Activated CD4-positive, alpha-beta T cell treated with anti-CD3 and anti-CD28 coated beads for 4 hours (primary cell): ENCODE data around the gene NUP153.

Experiments
- DNase-seq, 2 donors: peaks; one replicate each; pipeline ENCODE4 v3.0.0-alpha.2; 2020

The NUP153 gene

DNA sequence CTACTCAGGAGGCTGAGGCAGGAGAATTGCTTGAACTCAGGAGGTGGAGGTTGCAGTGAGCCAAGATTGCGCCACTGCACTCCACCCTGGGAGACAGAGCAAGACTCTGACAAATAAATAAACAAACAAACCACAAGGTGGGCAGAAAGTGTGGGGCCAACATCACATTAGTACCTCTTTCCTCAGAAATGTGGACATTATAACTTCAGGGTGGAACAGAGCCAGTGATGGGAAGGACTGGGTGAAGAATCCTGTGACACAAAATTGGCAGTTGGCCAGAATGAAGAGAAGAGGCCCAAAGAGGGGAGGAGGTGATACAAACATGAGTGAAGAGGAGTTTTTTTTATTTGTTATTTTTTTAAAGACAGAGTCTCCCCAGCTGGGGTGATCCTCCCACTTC is 50.6 kb downstream of the NUP153 start:
- DNase-seq, result no peak

DNA sequence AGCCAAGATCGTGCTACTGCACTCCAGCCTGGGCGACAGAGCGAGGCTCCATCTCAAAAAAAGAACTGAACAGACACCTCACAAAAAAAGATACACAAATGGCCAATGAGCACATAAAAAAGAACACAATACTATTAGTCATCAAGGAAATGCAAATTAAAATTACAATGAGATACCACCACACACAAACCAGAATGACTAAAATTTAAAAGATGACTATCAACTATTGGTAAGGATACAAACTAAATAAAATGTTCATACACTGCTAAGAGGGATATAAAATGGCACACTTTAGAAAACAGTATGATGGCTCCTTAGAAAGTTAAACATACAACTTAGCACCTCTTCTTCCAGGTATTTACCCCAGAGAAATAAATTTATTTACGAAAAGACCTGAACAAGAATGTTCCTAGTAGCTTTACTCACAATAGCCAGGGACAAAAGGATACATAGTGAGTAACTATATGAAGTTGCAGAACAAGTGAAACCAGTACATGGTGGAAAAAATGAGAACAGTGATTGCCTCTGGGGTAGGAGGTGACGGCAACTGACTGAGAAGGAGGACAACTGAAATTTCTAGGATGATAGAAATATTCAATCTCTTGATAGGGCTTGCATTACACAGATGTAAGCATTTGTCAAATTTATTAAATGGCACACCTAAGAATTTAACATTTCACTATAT is 53.4 kb downstream of the NUP153 start:
- DNase-seq, result no peak

DNA sequence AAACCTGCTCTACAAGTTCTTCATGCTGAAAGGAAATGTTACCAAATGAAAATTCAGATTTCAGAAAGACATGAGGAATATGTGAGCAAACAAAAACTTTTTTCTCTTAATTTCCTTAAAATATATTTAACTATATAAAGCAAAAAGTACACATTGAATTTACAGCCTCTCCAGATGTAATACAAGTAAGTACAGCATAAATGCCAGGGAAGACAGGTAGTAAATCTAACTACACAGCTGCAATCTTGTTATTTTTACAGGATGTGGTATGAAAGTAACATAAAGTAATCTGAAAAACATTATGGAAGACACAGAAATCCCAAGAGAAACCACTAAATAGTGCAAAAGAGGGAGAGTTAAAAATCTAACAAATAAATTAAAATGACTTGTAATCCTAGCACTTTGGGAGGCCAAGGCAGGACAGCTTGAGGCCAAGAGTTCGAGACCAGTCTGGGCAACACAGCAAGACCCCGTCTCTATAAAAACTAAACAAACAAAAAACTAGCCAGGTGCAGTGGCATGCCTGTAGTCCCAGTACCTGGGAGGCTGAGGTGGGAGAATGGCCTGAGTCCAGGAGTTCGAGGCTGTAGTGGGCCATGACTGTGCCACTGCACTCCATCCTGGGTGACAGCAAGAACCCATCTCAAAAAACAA is 55.9 kb downstream of the NUP153 start:
- no peak for DNase-seq

DNA sequence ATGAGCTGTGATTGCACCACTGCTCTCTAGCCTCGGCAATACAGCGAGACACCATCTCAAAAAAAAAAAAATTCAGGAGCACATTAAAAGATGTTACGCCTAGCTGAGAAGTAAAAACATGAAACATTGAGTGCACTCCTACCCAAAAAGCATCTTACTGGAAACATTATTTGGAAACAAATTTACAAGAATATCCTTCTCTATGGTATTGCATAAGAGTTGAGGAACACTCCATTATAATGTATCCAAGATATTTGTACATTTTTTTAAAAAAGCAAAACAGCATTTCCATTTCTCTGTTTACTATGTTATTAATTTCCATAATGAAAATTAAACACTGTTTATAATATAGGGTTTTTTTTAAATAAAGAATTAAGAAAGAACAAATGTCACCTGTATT is 58.0 kb downstream of the NUP153 start:
- no peak for DNase-seq

DNA sequence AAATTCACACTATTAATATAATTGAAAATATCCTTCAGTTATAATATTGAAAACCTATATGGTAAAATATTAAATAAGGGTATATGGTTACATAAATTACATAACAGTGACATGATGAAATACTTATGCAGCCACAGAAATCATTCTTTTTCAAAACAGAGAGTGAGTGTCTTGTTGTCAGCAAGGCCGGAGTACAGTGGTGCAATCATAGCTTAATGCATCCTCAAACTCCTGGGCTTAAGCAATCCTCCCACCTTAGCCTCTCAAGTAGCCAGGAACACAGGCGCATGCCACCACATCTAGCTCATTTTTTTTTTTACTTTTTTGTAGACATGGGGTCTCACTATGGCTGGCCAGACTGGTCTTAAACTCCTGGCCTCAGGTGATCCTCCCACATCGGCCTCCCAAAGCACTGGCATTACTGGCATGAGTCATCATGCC is 66.2 kb downstream of the NUP153 start:
- no peak for DNase-seq

DNA sequence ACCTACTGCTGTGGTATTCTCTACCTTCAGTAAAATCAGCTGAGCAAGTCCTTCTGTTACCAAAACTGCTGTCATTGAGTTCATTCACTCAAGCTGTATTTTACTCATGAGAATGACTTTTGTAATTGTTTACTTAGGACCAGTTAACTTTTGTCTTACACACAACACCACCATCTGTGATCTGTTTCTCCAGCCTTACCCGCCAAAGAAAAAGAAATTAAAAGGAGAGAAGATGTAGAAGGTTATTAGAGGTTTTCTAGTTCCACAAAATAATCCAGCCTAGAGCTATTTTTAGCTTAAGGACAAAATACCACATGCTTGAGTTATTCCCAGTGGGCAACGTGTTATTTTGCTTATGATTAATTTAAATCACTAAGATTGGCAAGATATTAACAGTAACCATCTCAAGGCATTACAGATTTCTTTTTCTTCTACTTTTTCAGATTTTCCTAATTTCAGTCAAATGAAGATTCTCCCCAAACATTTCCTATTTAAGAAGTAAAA is 68.5 kb downstream of the NUP153 start:
- no peak for DNase-seq

DNA sequence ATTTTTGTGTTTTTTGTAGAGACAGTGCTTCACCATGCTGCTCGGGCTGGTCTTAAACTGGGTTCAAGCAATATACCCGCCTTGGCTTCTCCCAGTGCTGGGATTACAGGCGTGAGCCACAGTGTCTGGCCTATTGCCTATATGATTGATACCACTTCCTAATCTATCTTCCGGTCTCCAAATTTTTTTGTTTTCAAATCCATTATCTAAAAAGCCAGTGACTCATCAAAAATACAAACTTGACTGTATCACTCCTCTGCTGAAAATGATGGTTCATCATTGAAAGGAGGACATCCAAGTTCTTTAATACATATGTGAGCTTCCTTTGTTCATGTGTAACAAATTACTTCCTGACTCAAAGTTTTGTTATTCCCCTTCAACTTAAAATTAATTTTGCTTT is 71.2 kb downstream of the NUP153 start:
- no peak for DNase-seq

DNA sequence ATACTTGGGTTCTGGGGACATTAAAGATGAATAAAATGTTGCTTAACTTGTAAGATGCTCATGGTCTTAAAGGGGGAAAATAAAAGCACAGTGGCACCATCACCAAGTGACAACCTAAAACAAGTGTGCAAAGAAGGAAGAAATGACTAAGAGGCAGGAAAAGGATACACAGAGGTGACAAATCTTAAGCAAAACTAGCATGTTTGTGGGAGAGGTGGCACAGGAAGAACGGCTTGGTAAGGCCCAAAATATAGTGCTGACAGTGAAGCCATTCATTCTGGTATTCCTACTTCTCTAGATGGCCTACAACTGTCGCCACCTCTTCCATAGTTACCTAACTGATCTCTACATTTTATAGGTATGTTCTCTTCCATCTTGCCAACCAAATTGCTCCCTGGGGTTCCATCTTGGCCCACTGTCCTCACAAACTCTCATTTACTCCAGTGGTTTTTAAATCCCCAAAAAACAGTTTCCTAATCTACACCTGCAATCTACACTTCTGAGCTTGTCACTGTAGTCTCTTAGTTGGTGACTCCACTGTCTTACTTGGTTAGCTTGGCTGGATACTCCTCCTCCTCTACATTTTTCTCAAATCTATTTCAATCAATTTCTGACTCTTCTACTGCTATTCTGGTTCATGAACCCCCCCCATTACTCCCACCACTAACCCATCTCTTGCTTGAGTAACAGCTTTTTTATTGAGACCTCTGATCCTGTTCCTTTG is 73.1 kb downstream of the NUP153 start:
- peak in 1 of 2 donors; percentile 4 for DNase-seq

DNA sequence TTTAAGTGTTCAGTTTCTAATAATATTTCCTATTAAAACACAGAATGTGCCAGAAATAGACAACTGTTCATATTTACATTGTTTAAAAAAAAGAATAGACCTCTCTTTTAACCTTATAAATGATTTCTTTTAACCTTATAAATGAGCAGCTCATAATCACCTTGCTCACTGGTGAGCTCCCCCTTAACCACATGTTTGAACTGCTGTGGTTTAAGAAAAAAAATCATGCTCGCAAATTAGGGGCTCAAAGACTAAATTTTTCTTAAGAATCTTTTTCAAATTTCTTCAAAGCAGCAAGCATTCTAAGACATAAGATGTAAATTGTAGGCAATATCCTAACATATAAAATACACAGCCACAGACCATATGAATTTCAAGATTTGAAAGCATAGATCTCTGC is 73.8 kb downstream of the NUP153 start:
- no peak for DNase-seq

DNA sequence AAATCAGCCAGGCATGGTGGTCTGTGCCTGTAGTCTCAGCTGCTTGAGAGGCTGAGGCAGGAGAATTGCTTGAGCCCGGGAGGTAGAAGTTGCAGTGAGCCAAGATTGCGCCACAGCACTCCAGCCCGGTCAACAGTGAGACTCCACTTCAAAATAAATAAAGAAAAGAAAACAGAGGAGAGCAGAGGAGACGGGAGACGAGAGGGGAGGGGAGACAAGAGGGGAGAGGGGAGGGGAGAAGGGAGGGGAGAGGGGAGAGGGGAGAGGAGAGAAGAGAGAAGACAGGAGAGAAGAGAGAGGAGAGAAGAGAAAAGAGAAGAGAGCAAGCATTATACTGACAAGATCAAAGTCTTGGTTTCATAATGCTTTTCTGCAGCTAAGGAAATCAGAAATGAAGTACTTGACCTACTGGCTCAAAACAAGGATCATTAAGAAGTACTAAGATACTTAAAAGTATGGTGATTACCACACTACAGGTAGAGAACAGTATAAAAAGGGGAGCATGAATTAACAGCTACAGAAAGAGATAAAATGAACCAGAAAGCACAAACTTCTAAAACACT is 76.1 kb downstream of the NUP153 start:
- no peak for DNase-seq

DNA sequence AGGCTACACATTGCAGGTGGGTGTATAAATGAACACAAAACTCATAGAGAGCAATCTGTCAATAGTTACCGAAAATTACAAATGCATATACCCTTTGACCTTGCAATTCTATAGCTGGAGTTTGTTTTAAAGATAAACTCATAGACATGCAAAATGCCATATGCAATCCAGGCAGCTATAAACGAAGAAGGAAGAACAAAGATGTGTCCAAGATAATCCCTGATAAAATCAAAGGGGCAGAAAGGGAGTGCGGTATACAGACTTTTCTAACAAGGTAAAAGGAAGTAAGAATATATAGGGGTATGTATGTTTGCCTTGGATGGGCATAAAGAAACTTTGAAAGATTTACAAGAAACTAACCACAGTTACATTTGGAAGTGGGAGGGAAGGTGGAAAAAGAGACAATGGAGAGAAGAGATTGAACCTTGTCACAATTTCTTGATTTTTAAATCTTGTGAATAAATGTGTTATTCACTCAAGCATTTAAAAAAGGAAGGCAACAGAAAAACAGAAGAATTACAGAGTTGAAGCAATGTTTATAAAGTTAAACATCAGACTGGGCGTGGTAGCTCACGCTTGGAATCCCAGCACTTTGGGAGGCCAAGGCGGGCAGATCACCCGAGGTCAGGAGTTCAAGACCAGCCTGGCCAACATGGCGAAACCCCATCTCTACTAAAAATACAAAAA is 76.8 kb downstream of the NUP153 start:
- DNase-seq, result no peak

DNA sequence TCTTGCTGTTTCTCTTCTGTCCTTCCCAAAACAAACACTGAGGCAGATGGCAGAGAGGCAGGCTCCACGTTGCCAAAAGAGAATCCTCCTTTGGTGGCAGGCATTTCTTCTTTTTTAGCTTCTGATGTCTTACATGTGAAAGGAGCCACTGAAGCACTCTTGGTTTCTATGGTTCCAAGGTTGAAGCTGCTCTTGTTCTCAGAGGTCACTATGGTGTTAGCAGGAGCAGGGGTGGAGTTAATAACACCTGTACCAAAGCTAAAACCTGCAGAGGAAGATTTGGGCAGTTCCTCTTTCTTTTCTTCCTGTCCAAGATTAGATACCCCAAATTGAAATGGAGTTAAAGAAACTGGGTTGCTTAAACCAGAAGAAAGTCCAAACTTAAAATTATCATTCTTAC is 77.9 kb downstream of the NUP153 start:
- no peak for DNase-seq

DNA sequence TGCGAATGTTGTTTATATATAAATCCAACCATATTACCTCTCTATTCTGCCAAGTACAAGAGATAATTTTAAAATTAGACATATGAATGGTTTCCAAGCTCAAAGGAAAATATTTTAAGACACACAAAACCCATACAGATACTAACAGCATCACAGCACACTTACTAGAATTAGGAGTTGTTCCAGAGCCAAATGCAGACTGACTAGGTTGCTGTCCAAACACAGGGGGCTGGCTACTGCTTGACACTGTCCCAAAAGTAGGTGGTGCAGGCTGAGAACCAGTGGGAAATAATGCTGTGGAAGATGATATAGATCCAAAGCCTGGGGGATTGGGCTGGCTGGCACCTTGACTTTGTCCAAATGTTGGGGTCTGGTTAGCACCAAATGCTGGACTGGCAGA is 82.3 kb downstream of the NUP153 start:
- DNase-seq, result no peak

DNA sequence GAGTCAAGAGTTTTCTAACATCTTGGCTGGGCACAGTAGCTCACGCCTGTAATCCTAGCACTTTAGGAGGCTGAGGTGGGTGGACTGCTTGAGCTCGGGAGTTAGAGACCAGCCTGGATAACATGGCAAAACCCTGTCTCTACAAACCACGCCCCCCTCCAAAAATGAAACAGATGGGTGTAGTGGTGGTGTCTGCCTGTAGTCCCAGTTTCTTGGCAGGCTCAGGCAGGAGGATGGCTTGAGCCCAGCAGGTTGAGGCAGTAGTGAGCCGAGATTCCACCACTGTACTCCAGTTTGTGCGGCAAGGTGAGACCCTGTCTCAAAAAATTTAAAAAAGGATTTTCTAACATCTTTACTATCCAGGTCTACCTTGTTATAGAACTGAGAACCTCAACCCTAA is 84.6 kb downstream of the NUP153 start:
- DNase-seq, result no peak

DNA sequence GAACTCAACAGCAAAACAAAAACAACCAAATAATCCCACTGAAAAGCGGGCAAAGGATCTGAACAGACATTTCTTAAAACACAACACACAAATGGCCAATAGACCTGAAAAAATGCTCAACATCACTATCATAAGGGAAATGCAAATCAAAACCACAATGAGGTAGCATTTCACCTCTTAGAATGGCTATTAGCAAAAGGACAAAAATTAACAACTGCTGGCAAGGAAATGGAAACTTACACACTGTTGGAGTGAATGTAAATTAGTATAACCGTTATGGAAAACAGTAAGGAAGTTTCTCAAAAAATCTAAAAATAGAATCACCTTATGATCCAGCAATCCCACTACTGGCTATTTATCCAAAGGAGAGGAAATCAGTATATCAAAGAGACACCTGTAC is 85.7 kb downstream of the NUP153 start:
- no peak for DNase-seq

DNA sequence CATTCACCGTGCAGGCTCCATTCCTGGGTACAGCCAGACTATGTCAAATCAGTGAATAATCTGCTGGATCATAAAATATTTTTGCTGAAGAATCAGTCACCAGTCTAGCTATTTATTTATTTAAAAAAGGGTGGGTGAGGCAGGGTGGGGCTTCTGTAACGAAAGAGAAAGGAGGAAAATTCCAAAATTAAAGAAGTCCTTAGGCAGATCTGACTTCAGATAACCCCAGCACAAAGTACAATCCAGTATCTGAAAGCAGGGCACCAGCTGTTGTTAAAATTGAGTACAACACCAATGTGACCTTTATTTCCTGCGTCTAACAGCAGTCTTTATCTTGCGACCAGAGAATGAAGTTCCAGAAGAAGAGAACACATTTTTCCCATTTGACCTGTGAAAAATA is 90.9 kb downstream of the NUP153 start:
- DNase-seq, result no peak

DNA sequence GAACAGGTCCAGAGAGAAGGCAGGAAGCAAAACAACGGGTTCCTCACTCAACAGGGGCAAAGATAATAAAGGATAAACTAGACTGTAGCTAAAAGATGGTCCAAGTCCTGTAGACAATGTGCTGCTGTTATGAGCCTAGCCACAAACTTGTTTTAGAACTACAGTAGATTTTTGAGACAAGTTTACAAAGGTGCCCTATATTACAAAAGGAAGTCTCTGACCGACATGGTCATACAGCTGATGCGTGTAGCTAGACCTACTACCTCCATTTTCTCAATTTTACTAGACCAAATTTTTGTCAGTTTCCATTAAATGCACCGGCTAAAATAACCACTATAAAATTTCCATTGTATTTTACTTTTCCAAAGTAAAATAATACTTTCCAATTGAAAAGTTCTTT is 94.7 kb downstream of the NUP153 start:
- no peak for DNase-seq

DNA sequence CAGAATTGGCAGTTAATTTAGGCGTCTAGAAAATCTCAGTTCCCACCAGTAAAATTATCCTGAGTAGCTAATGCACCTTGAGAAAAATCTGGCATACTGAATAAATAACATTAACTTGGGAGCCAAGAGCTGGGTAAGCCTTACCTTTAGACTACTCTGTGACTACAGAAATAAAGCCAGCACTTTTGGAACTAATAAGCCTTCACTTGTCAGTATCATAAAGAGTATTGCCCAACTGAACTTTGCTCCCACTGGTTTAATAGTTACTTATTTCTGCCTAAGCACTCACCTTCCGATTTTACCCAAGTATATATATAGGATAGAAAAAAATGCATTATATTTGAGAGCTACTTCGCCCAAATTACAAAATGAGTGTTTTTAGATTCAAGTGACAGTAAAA is 95.9 kb downstream of the NUP153 start:
- DNase-seq, result no peak

DNA sequence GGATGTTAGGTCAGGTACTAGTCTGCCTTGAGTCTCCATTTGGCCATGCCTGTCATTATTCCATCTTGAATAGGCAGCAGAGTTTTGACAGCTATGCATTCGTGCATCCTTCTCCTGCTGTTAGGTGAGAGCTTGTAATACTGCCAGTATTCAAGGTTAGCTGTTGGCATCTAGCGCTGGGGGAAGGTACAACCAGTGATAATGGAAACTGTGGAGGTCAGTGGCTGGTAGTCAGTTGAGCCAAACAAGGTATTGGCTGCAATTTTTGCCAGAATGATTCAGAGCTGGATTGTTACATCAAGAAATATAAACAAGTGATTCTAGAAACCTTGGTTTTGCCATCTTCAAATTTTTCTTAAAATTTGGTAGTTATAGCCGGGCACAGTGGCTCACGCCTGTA is 100.1 kb downstream of the NUP153 start:
- no peak for DNase-seq

DNA sequence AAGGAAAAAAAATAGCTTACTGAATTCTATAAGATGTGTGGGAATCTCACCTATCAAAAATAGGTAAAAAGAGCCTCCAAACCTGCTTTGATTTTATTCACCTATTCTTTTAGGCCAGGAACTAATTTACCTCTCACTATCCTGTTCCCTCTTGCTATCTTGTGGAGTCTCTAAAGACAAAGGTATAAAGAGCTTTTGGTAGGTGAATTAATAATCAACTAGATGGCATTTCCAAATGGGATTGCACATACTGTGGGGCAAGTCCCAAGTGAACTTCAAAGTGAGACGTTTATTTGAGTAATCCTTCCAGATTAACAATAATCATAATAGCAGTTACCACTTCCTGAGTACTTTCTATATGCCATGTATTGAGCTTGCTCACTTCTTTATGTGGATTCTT is 103.8 kb downstream of the NUP153 start:
- DNase-seq, result no peak

DNA sequence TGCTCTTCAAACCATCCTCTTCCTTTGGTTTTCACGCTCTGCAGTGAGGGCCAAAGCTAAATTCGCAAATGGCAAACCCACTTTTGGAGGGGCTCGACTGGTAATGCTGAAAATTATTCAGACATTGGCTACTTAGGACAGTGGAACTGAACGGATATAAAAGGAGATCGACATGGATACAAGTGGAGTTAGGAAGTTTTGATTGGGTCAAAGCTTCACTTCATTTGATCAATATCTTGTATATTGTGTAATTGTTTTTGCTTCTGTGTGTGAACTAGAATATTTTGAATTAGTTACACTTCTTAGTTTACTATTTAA is 105.4 kb downstream of the NUP153 start:
- DNase-seq, result no peak

DNA sequence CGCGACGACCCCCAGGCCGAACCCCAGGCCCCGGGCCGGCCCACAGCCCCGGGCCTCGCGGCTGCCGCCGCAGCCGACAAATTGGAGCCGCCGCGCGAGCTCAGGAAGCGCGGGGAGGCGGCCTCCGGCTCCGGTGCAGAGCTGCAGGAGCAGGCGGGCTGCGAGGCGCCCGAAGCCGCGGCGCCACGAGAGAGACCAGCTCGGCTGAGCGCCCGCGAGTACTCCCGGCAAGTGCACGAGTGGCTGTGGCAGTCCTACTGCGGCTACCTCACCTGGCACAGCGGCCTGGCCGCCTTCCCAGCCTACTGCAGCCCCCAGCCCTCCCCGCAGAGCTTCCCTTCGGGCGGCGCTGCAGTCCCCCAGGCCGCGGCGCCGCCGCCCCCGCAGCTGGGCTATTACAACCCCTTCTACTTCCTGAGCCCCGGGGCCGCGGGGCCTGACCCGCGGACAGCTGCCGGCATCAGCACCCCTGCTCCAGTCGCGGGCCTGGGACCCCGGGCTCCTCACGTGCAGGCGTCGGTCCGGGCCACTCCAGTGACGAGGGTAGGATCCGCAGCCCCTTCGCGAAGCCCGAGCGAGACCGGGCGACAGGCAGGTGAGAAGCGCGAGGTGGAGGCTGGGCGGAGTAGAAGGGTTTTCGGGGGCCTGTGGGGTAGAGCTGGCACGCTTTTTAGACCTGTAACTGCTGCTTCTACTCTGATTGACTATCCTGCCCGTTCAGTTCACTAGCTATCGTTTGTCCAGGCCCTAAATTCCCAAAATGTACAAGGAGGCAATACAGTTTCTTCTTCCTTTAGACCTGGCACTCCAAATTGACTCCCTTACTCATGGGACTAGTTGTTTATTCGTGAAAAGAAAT is 106.0 kb downstream of the NUP153 start:
- peak; percentile 37 to 39 for DNase-seq
